HUES6 (cell line): ENCODE results near the gene GMDS.

Source experiments
- H3K27ac ChIP-seq: 2 replicates; pipeline ENCODE4 v1.7.0; 2013; ENCODE audit warnings: low read depth, mild to moderate bottlenecking, low read length, inconsistent platforms
- H3K27me3 ChIP-seq: 2 replicates; pipeline ENCODE4 v1.6.1; 2013; ENCODE audit warnings: low read length; ENCODE audit not compliant: control insufficient read depth, insufficient read depth
- H3K36me3 ChIP-seq: 2 replicates; pipeline ENCODE4 v1.6.1; 2013; ENCODE audit warnings: low read length; ENCODE audit not compliant: control insufficient read depth, insufficient read depth
- H3K4me1 ChIP-seq: 2 replicates; pipeline ENCODE4 v1.6.1; 2013; ENCODE audit warnings: low read length; ENCODE audit not compliant: control insufficient read depth, insufficient read depth
- H3K4me3 ChIP-seq: 2 replicates; pipeline ENCODE4 v1.5.1; 2013; ENCODE audit warnings: low read depth, low read length
- H3K9ac ChIP-seq: one replicate; pipeline ENCODE4 v1.6.1; 2013; ENCODE audit warnings: mild to moderate bottlenecking, low read length
- H3K9me3 ChIP-seq: 2 replicates; pipeline ENCODE4 v1.6.1; 2013; ENCODE audit warnings: low read depth, low read length; ENCODE audit not compliant: control insufficient read depth, insufficient read depth

GMDS gene

DNA sequence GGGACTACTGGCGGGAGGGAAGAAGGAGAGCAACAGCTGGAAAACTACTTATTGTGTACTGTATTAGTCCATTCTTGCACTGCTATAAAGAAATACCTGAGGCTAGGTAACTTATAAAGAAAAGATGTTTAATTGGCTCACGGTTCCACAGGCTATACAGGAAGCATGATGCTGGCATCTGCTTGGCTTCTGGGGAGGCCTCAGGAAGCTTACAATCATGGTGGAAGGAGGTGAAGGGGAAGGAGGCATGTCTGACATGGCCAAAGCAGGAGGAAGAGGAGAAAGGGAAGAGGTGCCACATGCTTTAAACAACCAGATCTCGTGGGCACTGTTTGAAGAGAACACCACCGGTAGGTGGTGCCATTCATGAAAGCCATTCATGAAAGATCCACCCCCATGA is 67.3 kb downstream of the GMDS start:
- no peaks in the 10 kb centered on the region for H3K27me3 ChIP-seq
- no peak overlapping the region for H3K27ac ChIP-seq
- H3K4me1 ChIP-seq, result 0 out of 2 replicates have a peak, but pooled peaks cover 3% of the 10 kb centered on the region
- no peak overlapping the region for H3K9ac ChIP-seq
- H3K36me3 ChIP-seq, result no peaks in the 10 kb centered on the region
- peaks cover 8% of the 10 kb centered on the region for H3K9me3 ChIP-seq
- H3K4me3 ChIP-seq, result no peak overlapping the region

DNA sequence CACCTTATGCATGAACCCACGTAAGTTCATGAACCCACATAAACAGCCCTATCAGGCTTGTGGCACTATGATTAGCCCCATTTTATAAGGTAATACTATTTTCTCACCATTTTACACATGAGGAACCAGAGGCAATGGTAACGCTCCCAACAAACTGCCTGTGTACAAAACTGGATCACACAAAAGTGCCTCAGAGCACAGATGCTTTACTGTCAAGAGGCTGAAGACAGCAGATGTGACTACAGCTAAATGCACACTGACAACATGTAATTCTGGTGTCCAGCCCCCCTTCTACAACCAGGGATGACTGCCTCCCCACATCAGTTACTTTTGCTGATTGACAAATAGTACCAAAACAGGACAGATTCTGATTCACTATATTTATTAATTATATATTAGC is 69.6 kb downstream of the GMDS start:
- no peaks in the 10 kb centered on the region for H3K36me3 ChIP-seq
- H3K4me3 ChIP-seq, result no peak overlapping the region
- H3K9me3 ChIP-seq, result peaks cover 8% of the 10 kb centered on the region
- H3K27me3 ChIP-seq, result no peaks in the 10 kb centered on the region
- no peak overlapping the region for H3K27ac ChIP-seq
- H3K4me1 ChIP-seq, result 0 out of 2 replicates have a peak, but pooled peaks cover 3% of the 10 kb centered on the region
- no peak overlapping the region for H3K9ac ChIP-seq

DNA sequence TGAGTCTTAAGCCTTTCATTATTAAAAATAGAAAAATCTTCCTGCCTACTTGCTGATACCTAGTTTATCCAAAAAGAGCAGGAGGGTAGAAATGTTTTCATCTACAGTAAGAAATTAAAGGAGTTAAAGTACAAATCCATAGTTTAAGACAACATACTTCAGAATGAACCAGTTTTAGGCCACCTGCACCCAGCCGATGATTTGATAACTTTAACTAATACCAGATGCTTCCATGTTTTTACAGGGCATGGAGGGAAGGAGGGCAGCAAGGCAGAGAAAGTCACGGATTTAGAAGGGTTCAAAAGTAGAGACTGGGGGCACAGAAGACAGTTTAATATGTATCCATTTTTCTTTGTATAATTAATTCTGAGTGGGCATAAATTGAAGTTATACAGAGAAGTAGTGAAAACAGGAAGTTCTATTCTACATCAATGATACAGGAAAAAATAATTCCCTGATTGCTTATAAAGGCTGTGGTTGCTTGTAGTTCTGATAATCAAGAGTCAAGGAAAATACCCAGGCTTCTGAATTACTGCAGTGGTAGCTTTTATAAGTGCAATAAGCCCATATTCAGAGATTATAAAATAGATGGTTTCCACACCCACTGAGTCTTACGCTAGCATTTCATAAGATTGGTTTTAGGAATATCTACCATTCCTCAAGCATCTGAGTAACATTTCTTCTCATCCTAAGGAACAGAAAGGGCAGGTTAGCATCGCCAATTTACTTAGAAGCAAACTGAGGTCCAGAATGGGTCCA is 72.0 kb downstream of the GMDS start:
- H3K27me3 ChIP-seq, result no peaks in the 10 kb centered on the region
- no peaks in the 10 kb centered on the region for H3K36me3 ChIP-seq
- no peak overlapping the region for H3K9ac ChIP-seq
- peaks cover 3% of the 10 kb centered on the region; the same call in 1 of the 2 replicates for H3K4me1 ChIP-seq
- no peak overlapping the region for H3K4me3 ChIP-seq
- no peak overlapping the region for H3K27ac ChIP-seq
- H3K9me3 ChIP-seq, result peaks cover 6% of the 10 kb centered on the region

DNA sequence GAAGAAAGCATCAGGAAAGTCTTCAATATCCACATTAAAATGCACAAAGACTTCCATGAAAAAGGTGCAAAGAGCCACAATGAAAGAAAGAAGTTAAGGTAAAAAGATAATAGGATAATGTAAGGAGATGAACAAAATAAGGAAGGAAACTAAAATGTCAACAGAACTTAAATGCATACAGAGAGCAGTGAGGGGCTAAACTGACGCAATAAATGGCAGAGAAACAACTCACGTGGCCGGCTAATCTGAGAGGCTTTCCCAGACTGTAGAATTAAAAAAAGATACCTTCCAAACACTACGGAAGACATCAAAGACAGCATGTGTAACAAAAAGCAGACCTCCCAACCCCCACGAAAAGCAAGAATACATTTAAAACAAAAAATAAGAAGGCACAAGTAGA is 73.7 kb downstream of the GMDS start:
- H3K9ac ChIP-seq, result no peak overlapping the region
- H3K9me3 ChIP-seq, result no peaks in the 10 kb centered on the region
- no peaks in the 10 kb centered on the region for H3K27me3 ChIP-seq
- H3K4me1 ChIP-seq, result peaks cover 3% of the 10 kb centered on the region; the same call in 1 of the 2 replicates
- H3K4me3 ChIP-seq, result no peak overlapping the region
- H3K36me3 ChIP-seq, result no peaks in the 10 kb centered on the region
- H3K27ac ChIP-seq, result no peak overlapping the region

DNA sequence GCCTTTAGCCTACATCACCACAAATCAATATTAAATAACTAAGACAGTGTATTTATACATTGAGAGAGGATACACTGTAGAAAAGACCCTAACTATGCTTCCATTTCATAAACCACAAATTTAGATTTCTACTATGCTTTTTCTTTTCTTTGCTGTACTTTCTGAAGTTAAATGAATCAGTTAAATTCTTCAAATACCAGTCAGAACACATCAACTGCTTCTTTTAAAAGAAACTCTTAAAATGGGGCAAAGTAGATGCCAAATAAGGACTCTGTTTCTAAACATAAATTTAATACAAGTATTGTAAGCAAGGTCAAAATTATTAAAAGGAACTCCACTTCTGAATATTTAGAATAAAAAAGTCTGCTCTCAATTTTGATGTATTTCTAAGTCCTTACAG is 76.9 kb downstream of the GMDS start:
- Histone ChIP-seq H3K9me3 (peaks cover 20% of the 10 kb centered on the region), H3K9ac (no peak overlapping the region), H3K4me1 (no peaks in the 10 kb centered on the region; the same call in 1 of the 2 replicates), H3K4me3 (no peak overlapping the region), H3K36me3 (no peaks in the 10 kb centered on the region), H3K27ac (no peak overlapping the region), H3K27me3 (no peaks in the 10 kb centered on the region)

GRCh38 chr6:2166717-2167116 is 78.7 kb downstream of the GMDS start:
- Histone ChIP-seq H3K4me3 (no peak overlapping the region), H3K27me3 (no peaks in the 10 kb centered on the region), H3K9ac (no peak overlapping the region), H3K36me3 (no peaks in the 10 kb centered on the region), H3K9me3 (peaks cover 20% of the 10 kb centered on the region), H3K27ac (no peak overlapping the region), H3K4me1 (peaks cover 5% of the 10 kb centered on the region)

DNA sequence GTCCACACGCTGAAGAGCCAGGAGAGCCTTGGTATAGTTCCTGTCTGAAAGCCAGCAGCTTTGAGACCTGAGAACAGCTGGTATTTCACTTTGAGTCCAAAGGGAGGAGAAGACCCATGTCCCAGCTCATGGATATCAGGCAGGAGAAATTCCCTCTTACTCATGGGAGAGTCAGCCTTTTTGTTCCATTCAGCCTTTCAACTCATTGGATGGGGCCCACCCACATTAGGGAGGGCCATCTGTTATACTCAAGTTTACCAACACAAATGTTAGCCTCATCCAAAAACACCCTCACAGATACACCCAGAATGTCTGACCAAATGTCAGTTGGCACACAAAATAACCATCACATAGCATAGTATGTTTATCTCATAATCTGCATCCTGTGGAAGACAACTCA is 80.1 kb downstream of the GMDS start:
- H3K9me3 ChIP-seq, result peaks cover 20% of the 10 kb centered on the region
- no peak overlapping the region for H3K27ac ChIP-seq
- H3K4me1 ChIP-seq, result peaks cover 8% of the 10 kb centered on the region
- no peak overlapping the region for H3K4me3 ChIP-seq
- no peaks in the 10 kb centered on the region for H3K27me3 ChIP-seq
- no peak overlapping the region for H3K9ac ChIP-seq
- no peaks in the 10 kb centered on the region for H3K36me3 ChIP-seq

GRCh38 chr6:2164481-2164880 is 80.9 kb downstream of the GMDS start:
- H3K9ac ChIP-seq, result no peak overlapping the region
- no peaks in the 10 kb centered on the region for H3K27me3 ChIP-seq
- no peaks in the 10 kb centered on the region for H3K36me3 ChIP-seq
- no peak overlapping the region for H3K4me3 ChIP-seq
- peaks cover 8% of the 10 kb centered on the region for H3K4me1 ChIP-seq
- peaks cover 20% of the 10 kb centered on the region for H3K9me3 ChIP-seq
- H3K27ac ChIP-seq, result no peak overlapping the region

DNA sequence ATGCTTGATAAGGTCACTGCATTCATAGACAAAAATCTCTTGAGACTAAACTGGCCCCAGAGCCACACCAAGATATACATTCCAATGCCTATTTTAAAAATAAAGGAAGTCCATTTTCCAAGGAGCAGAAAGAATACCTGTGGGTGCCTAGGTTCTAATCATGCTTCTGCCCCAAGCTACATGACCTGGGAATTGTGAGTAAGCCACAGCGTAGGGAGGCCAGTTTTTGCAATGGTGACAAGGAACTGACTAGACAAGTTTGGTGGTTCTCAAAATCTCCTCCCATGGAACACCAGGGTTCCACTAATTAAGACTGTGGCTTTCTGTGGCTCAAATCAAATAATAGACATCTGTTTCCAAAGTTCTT is 83.3 kb downstream of the GMDS start:
- Histone ChIP-seq H3K4me1 (peaks cover 11% of the 10 kb centered on the region), H3K27me3 (no peaks in the 10 kb centered on the region), H3K9ac (no peak overlapping the region), H3K4me3 (no peak overlapping the region), H3K9me3 (peaks cover 20% of the 10 kb centered on the region), H3K36me3 (no peaks in the 10 kb centered on the region), H3K27ac (no peak overlapping the region)

DNA sequence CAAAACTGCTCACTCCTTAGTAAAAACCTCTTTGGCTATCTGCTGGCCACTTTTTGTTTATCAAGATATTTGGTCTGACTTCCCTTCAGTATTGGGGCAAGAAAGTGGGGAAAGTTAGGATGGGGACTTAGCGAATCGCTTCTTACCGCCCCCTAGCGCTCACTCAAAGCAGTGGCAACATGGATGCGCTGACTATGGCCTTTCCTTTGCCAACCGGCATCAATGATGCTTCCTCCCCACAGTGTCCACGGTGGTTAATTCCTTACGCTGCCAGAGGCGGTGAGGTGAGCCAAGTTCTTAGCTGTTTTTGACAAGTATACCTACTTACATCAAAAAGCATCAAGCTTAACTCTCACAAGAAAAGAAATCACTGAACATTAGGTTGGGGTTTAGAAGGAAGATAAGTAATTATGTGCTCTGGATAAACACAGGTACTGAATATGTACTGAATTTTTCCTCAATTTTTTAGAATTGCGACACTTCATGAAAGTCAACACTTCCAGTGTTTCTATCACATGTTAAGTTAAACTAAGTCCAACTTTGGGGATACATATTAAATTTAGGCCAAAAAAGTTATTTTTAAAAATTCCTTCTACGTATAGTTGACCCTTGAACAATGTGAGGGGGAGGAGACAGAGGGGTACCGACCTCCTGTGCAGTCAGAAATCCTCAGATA is 86.7 kb downstream of the GMDS start:
- Histone ChIP-seq H3K4me1 (peaks cover 11% of the 10 kb centered on the region), H3K27ac (no peak overlapping the region), H3K36me3 (no peaks in the 10 kb centered on the region), H3K9ac (no peak overlapping the region), H3K9me3 (peaks cover 2% of the 10 kb centered on the region; the same call in 1 of the 2 replicates), H3K4me3 (no peak overlapping the region), H3K27me3 (no peaks in the 10 kb centered on the region)

GRCh38 chr6:2157441-2158127 is 87.8 kb downstream of the GMDS start:
- Histone ChIP-seq H3K9me3 (no peaks in the 10 kb centered on the region), H3K9ac (no peak overlapping the region), H3K36me3 (no peaks in the 10 kb centered on the region), H3K27me3 (no peaks in the 10 kb centered on the region), H3K4me3 (no peak overlapping the region), H3K4me1 (peaks cover 11% of the 10 kb centered on the region), H3K27ac (no peak overlapping the region)
